T-helper 1 cell (primary cell): ENCODE measurements around the gene TPM1.

ENCODE experiments used
- DNase-seq, 5 donors: peaks; one replicate each; pipeline ENCODE4 v3.0.0-alpha.2; 2012 to 2020

Gene TPM1

DNA sequence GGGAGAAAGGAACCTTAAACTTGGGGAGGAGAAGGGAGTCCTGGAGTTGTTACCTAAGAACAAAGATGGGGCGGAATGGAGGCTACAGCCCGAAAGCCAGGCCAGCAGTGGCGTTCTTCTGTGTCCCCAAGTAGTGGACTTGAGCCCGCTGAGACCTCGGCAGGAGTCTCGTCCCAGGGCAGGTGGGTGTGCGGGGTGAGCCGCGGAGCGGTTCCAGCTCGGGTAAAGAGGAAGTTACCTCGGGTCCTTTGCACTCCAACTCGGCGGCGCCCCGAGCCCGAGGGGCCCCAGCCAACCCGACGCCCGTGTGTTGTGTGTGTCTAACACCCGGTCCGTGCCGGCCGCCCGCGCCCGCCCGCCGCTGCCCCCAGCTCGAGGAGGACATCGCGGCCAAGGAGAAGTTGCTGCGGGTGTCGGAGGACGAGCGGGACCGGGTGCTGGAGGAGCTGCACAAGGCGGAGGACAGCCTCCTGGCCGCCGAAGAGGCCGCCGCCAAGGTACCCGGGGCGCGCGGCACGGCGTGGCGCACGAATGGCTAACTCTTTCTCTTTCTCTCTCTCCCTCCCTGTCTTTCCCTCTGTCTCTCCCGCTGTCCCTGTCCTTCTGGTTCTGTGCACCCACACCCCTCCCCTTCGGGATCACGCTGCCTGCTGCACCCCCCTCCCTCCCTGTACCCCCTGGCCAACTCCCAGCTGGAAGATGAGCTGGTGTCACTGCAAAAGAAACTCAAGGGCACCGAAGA, 959 bp downstream of the TPM1 start:
- DNase-seq: no peak

DNA sequence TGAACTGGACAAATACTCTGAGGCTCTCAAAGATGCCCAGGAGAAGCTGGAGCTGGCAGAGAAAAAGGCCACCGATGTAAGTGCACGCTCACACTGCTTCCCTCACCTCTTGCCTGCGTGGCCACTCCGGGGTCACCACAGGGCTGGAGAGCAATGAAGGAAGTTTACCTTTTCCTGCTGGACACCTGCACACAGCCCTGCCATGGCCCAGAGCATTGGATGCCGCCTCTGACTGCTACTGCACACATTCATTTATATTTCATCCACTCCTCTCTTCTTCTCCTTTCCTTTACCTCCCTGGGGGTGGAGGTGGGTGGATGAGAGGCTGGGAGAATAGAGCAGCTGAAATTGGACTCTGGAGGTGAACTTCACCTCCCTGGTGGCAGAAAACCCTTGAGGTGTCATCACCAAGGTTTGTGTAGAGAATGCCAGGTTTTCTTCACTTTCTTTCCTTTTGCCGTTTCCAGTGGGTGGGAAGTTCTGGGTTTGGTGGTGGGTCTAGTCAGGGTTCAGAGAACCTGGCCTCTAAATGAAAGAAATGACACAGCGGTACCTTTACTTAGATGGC, 1.6 kb downstream of the TPM1 start:
- no peak for DNase-seq

DNA sequence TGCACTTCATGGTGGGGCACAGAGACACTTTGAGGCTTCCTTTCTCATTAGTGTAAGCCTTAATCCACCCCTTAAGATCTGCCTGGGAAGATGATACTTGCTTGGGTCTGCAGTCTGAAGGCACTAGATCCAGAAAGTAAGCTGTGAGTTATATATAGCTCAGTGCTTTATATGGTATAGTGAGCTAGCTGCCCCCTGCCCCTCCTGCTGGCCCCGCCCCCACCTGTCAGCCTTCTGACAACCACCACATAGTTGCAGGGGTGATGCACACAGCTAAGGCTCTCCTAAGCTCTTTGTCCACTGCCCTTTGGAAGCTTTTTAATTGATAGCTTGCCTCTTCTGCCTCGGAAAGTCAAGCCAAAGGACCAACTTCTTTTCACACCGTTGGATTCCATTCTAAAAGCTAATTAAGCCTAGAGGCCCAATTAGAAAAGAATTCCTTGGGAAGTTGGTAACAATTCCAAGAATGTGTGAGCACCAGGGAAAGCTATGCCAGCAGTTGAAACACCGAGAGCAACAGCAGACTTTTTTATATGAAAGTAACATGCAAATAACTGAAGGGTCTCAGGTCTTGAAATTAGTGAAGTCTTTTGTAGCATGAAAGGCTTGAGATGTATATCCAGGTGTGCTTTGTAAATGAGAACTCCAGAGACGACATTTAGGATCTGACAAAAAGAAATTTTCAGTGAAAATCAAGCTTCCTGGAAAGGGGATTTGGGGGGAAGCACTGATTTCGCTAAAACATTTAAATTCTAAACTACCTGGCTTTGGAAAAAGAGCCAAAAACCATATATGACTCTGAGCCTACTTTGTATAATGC, 2.3 kb downstream of the TPM1 start:
- DNase-seq: no peak

DNA sequence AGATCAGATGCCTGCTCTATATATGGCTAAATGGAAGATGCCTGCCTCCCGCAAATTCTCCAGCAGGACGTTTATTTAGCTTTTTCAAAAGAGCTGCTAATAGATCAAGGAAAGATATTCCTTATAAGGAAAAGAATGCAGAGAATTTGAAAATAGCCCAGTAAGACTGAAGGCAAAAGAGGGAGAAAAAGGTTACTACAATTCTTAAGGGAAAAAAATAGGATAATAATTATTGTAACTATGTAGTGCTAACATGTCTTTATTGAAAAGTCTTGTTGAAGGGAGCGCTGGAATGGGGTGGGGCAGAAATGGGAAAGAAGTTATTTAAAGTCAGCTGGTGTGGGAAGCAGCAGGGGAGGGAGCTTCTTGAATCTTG, 2.9 kb downstream of the TPM1 start:
- DNase-seq: no peak

DNA sequence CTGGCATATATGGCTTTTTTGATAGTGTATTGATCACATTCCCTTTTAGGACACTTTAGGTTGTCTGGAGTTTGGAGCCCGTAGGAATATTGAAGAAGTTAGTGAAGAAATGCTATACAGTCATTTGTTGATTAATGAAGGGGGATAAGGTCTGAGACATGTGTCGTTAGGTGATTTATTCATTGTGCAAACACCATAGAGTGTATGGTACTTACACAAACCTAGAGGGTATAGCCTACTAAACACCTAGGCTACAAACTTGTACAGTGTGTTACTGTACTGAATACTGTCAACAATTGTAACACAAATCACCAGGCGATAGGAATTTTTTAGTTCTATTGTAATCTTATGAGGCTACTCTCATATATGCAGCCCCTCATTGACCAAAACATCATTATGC, 3.3 kb downstream of the TPM1 start:
- DNase-seq: no peak

DNA sequence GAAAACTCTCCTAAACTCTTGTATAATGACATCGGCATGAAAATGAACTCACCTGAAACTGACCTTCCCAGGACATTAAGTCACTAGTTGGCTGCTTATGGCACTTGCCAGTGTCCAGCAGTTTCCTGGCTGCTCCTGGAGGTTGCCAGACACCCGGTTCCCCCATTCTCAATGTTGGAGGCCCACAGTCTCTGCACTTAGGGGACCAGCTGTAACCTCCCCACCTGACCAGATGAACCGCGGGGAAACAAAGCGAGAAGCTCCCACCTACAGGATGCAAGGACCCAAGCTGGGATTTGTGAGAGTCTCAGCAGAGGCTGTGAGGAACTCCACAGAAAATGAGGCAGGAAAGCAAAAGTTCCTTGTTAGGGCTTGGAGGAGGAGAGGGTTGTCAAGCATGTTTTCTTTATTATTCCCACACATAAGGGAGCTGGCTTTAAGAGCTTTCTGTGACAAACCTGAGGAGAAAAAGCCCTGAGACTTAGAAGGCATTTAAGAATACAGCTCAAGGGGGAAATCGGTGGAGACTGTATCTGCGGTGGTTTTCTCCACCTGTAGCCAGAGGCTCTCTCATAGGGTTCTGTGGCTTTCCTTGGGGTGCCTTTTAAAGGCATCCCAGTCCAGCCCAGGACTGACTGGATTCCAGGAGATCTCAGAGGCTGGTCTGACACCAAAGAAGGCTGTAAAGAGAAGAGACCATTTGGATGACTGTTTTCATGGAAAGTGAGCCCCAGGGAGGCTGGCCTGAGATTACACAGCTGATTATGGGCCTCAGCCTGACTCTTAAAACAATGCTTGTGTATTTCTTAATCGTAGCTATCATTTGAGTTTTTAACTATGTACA, 4.6 kb downstream of the TPM1 start:
- DNase-seq: no peak

DNA sequence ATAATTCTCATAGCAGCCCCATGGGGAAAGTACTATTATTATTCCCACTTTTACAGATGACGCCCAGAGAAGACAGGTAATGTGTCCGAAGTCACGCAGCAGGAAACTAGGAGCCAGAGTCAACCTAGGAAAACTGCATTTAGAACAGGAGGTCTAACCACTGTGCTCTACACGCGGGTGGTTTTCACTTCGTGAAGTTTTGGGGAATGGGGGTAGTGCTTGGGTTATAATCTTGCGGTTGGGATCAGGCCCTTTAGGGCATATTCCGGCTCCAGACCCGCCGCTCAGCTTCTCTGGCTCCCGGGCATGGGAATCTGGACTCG, 5.2 kb downstream of the TPM1 start:
- no peak for DNase-seq

DNA sequence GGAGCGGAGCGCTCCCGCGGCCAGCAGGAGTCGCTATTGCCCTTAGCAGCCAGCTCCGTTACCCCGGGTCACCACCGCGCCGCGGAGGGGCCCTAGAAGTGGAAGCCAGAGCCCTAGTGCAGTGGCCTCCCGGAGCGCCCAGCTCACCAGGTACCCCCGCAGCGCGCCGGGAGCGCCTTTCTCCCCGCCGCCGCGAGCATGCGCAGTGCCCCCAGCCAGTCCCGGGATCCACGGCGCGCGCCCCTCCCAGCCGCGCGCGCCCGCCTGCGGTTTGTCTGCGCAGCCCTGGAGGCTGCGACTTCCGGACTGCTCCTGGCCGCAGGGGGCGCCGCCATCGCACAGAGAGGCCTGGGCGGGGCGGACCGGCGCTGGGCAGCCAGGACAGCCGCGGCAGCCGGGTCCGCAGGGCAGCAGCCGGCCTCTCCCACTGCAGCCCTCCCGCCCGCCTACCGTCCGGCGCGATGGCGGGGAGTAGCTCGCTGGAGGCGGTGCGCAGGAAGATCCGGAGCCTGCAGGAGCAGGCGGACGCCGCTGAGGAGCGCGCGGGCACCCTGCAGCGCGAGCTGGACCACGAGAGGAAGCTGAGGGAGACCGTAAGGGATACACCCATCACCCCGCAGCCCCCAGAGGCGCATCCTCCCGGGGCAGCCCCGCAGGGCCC, 5.7 kb downstream of the TPM1 start:
- DNase-seq: peak; percentile 72 to 83 (median 81)

DNA sequence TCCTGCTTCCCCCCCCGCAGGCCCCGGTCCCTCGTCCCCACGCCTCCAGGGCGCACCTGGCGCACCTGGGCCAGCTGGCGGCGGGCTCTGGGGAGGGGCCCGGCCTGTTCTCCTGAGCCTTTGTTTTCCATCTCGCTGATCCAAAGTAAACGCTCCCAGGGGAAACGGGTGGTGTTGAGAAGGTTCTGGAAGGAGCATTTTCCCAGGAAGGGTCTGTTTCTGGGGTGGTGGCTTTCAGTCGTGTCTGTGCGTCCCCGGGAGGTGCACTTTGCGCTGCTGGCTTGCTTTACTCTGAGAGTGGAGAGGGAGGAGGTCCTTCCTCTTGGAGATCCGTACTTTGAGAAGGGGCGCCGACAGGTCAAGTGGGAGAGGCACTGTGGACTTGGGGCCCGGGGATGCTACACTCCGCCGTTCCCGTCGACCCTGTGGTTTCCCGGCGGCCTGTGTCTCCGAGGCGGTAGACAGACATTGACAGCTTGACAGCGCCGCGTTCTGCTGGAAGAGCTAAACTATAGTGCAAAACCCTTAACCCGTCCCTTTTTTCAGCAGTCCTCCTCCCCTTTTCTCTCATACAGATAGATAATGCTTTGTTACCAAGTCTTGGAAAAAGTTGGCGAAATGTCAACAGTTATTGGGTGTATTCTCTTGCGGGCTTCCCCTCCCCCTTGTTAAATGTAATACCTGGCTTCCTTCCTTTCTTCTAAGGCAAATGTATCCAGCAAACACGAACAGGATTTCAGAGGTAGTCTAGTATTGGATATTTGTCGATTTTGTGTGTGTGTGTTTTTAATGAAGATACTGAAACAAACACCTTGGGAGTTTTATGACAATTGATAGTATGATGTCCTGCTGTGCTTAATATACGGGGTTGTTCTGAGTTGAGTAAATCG, 6.5 kb downstream of the TPM1 start:
- peak in 3 of 5 donors; percentile 17 to 25 (median 21) for DNase-seq

DNA sequence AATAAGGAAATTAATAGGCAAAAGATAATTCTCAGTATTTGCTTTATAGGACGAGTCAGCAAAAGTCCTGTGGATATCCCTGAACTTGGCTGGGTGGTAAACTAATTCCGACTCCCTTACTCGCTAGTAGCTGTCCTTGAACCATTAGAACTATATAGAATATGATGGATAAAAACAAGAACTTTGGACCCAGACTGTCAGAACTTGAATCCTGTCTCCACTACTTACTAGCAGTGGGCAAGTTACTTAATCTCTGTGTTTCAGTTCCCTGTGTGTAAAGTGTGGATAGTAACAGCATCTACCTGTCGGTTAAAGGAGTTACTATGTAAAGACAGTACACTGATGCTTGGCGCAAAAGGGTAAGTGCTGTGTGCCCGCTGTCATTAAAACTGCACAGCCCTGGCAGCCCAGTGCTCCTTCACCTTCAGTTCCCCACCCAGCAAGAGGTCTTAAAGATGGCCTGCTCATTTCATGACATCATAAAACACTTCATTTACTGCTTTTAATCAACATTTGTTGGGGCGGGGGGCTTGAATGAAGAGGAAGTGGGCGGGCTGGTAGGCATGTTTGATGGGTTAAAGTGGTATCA, 7.3 kb downstream of the TPM1 start:
- no peak for DNase-seq

DNA sequence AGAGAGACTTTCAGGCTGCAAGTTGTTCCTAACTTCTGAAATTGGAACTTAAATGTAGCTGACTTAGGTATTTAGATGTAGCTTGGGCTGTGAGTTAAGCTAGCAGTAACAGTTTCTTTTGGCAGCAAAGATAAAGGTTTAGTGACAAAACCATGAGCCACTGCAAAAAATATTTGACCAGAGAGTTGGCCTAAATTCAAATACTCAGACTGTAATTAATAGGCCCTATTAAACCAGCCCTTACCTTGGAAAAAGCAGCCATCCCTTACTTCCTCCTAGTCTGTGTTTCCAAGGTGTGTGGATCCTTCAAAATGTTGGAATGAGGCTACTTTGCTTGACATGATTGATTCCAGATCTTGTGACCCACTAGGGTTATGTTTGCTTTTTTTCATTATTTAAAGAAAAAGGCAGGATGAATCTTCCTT, 8.2 kb downstream of the TPM1 start:
- no peak for DNase-seq

DNA sequence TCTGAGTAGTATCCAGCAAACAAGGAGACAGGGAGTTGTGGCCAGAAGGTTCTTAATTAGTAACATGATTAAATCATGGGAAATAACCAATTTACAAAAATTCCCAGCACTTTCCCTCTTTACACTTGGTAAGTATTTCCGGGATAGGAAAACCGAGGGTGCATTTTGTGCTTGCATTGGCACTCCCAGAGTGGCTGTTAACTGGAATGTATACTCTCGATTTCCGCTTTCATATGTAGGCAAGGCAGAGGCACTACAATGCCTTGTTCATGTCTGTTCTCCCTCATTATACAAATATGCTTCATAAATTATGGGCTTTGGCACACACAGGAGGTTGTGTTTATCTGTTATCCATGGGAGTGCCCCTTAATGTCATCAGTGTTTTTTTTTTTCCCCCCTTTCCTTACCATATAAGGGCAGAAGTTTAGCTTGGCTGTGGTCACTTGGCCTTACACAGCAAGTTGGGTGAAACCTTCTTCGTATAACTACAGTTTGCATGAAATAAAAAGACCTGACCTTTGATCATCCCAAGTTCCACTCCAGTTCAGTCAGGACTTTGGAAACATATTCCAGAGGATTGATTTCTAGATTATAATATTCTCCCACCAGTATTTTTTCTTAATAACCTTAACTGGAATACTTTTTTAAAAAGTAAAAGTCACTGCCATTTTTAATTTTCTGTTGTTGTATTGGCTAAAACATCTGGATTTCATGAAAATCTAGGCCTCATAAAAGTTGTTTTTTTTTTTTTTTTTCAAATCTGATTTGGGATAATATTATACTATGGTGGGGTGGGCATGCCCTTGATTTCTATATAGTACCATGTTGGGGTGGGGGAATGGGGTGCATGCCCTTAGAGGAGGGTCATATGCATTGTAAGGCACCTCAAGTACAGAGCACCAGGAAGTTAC, 8.9 kb downstream of the TPM1 start:
- DNase-seq: no peak

DNA sequence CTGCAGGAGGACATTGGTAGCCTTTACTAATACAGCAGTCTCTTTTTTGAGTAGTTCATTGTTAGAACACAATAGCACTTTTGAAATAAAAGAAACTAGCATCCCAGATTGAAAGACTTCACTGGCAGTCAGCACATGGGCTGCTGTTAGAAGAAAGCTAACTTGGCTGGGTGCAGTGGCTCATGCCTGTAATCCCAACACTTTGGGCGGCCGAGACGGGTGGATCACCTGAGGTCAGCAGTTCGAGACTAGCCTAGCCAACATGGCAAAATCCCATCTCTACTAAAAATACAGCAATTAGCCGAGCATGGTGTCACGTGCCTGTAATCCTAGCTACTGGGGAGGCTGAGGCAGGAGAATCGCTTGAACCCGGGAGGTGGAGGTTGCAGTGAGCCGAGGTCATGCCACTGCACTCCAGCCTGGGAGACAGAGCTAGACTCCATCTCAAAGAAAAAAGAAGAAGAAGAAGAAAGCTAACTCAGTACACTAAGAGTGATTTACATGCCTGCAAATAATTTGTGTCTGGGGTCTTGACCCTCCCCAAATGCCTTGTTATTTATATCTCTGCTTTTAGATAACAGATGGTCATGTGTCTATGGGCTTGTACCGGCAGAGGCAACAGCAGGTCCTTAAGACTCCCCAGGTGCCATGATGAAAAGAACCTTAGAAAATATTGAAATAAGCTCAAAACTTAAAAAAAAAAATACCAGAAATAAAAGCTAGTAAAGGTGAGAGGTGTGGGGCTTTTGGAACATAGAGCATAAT, 9.7 kb downstream of the TPM1 start:
- no peak for DNase-seq

DNA sequence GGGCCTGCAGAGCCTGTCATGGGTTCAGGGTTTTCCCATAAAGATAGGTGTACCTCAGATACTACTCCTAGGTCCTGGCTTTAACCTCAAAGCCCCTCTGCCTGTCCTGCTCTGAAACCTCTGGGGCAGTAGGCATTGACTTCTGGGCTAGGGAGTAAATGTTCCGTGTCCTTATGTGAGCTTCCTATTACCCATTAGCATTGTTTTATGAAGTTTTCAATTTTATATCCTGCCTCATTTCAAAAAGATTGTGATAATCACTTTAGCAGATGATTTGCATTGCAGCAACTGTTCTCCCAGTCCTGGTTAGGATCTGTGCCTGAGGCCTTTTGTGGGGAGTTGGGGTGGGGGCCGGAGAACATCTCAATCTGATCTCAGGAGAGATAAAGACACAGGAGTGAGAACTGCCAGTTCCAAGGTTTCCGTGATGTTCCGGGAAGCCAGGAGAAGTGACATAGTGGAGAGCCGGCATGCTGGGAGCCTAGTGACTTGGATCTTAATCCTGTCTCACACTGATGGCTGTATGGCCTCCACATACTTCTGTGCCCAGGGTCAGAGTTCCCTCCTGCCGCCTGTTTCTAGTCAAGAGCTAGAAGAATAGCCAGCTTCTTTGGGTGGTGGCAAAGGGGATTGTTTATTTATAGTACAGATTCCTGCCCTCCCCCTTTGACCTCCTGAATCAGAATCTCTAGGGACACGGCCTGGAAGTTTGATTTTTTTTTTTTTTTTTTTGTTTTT, 10.6 kb downstream of the TPM1 start:
- no peak for DNase-seq

DNA sequence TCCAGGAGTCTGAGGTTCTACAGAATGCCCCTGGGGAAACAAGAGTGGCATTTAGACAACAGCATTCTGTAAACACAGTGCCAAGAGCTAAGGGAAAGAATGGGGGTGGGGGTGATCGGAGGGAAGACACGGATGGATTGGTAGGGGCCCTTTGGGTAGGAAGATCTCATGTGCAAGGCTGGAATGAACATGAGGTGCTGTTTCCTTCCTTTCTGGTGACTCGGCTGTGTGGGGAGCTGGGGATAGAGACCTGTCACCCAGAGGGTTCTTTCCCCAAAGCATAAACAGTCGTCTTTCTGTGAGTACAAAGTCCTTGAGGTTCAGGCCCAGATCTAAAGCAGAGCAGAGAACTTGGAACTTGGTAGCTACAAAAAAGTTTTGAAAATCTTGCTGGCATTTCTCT, 11.7 kb downstream of the TPM1 start:
- DNase-seq: no peak

DNA sequence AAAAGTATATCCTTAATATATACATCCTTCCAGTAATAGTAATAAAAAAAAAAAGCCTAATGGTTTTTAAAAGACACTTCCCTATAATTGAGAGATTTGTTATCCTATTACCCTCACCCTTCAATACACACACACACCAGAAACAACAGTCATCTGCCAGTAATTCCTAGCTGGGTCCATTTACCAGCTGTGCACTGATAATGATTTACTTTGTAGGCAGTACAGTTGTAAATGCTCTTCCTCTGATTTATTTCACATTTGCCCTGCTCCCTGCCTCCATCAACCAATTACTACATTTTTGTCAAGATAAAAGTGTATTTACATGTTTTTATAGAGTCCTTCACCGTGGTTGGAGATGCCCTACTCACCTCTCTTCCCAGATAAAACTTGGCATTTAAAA, 12.4 kb downstream of the TPM1 start:
- no peak for DNase-seq

DNA sequence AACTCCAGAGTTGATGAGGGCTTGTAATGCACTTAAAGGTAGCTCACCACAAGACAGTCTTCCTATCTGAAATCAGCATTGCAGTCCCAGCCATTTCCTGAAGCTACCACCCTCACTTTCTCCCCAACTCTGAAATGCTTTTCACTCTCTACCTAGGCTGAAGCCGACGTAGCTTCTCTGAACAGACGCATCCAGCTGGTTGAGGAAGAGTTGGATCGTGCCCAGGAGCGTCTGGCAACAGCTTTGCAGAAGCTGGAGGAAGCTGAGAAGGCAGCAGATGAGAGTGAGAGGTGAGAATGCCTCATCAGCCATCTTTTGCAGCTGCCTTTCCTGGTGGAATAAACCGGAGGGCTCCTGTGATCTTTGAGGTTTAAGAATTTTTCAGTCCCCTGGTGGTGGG, 14.3 kb downstream of the TPM1 start:
- no peak for DNase-seq
